ENCODE measurements around the gene MIOX.

DNA sequence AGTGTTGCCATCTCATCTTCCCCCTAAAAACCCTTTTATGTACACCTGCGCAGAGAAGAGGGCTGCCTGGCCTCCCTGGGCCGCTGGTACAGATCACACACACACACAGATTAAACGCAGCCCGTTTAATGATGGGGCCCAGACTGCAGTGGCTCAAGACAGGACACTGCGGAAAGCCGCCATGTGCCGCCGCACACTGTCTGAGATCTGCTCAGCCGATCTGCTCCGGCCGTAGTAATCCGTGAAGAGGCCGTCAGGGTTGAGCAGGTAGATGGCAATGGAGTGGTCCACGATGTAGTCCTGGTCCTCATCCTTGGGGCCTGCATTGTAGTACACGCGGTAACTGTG is 36.8 kb downstream of the MIOX start:
- TF ChIP-seq POLR2A (IDR thresholded peaks at IDR 0.05), result no peak
- TF ChIP-seq, protein P1, sequence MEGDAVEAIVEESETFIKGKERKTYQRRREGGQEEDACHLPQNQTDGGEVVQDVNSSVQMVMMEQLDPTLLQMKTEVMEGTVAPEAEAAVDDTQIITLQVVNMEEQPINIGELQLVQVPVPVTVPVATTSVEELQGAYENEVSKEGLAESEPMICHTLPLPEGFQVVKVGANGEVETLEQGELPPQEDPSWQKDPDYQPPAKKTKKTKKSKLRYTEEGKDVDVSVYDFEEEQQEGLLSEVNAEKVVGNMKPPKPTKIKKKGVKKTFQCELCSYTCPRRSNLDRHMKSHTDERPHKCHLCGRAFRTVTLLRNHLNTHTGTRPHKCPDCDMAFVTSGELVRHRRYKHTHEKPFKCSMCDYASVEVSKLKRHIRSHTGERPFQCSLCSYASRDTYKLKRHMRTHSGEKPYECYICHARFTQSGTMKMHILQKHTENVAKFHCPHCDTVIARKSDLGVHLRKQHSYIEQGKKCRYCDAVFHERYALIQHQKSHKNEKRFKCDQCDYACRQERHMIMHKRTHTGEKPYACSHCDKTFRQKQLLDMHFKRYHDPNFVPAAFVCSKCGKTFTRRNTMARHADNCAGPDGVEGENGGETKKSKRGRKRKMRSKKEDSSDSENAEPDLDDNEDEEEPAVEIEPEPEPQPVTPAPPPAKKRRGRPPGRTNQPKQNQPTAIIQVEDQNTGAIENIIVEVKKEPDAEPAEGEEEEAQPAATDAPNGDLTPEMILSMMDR (IDR thresholded peaks at IDR 0.05), result no peak

All from lower leg skin (tissue), 3 donors.